Activated naive CD8-positive, alpha-beta T cell treated with anti-CD3 and anti-CD28 coated beads for 36 hours (primary cell): Measurements from ENCODE around the gene PAQR7. TPM values are rescaled to one million over a fixed set of nuclear protein-coding genes. Genes with fewer than 3 reads are reported as not detected.

Experiments
- DNase-seq: peaks from one replicate; pipeline ENCODE4 v3.0.0; 2021
- H3K27ac Mint-ChIP-seq: one replicate; pipeline ENCODE4 v1.8.0; 2022; ENCODE audit warnings: mild to moderate bottlenecking, moderate library complexity, mixed read lengths
- H3K27me3 Mint-ChIP-seq: one replicate; pipeline ENCODE4 v1.8.0; 2022; ENCODE audit warnings: mild to moderate bottlenecking, mixed read lengths
- H3K36me3 Mint-ChIP-seq: one replicate; pipeline ENCODE4 v1.8.0; 2021; ENCODE audit warnings: mild to moderate bottlenecking, mixed read lengths
- H3K4me1 Mint-ChIP-seq: one replicate; pipeline ENCODE4 v1.8.0; 2021; ENCODE audit warnings: mixed read lengths
- H3K4me3 Mint-ChIP-seq: one replicate; pipeline ENCODE4 v1.8.0; 2022; ENCODE audit warnings: mild to moderate bottlenecking, moderate library complexity, mixed read lengths
- H3K9me3 Mint-ChIP-seq: one replicate; pipeline ENCODE4 v1.8.0; 2022; ENCODE audit warnings: mixed read lengths
- total RNA-seq, 2 experiments: library from RNA; stranded (reverse); gene quantifications; one replicate each; pipeline ENCODE4 v1.2.3, GENCODE V29; 2021

The PAQR7 gene
- total RNA-seq, 2 experiments from 2014 or later = 8.6 to 9.2 TPM

DNA sequence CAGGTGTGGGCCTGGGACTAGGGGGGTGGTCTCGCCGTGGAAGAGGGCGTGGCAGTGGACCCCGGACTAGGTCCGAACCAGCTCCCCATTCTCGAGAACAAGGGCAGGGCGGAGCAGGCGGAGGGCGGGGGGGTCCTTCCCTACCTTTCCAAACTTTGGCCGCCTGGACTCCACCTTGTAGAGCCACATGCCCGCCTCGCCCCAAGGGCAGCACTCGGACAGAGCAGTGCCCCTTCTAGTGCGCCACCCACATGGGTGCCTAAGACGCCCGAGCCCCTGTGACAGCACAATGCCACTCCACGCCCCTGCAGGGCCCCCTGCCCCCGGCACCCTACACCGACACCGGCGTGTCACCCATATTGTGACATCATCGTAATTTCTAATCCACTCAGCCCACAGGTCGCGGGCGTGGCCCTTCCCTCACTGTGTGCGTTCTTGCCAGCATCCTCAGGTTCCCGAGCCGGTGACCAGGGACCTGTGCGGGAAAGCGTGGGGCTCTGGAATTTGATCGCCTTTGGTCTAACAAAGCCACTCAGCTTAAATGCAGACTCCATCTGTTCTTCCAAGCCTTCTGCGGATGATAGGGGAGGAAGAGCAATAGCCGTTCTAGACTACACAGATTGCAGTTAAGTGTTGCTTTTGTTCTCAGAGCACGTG is 31.3 kb upstream of the PAQR7 start:
- Mint-ChIP-seq H3K27me3 (no peaks in the 10 kb centered on the region), H3K27ac (peak overlapping the region; percentile 76), H3K36me3 (peaks cover 28% of the 10 kb centered on the region), H3K9me3 (no peaks in the 10 kb centered on the region), H3K4me3 (peak overlapping the region; percentile 95), H3K4me1 (peaks cover 25% of the 10 kb centered on the region)
- DNase-seq = peak; percentile 33

DNA sequence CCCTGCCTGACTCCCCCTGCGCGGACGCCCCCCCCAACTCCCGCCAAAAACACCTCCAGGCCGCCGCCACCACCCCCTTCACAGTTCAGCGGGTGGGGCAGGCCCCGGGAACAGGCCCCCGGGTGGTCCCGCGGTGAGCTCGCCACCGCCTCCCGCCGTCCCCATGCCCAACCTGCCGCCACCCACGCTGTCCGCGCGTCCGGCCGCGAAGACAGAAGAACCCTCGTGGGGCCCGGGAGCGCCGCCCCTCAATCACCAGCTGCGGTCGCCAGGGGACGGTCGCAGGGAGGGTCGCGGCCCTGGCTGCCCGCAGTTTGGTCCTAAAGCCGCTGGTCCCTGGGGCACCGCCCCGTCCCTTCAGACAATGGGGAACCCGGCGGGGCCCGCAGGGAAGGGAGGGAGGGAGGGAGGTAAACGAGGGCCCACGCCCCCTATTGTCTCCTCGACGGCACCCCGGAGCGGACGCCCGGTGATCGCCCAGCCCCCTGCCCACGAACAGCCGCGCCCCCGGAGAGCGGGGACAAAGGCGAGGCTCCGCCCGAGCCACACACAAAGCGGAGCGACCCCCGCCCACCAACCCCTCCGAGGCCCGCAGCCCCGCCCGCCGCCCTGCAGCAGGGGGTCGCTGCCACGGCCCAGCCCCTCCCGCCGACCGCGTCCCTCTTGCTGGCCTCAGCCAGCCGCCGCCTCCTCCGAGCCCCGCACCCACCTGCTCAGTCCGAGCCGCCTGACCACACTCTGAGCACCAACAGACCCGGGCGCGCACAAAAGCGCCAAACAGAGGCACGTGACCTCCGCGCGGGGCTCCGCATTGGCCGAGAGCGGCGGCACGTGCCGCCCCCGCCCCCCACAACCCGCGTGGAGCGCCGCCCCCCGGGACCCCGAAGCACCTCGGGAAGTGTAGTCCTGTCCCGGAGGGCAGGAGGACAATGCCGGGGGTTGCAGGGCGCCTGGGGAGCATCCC is 30.5 kb upstream of the PAQR7 start, which contains the start of gene STMN1:
Gene STMN1 (minus strand): TSS at position 740 of the 964 bp plus-strand sequence. CDS start 1,743 bp downstream, outside the sequence.
- peak within 1 kb of the TSS; percentile 94 for H3K27ac Mint-ChIP-seq
- H3K4me3 Mint-ChIP-seq = peak within 1 kb of the TSS; percentile 95
- no peaks in the 10 kb centered on the region for H3K9me3 Mint-ChIP-seq
- DNase-seq = peak; percentile 91
- peaks cover 36% of the 10 kb centered on the region for H3K36me3 Mint-ChIP-seq
- H3K27me3 Mint-ChIP-seq = no peaks in the 10 kb centered on the region
- H3K4me1 Mint-ChIP-seq = peaks cover 28% of the 10 kb centered on the region

DNA sequence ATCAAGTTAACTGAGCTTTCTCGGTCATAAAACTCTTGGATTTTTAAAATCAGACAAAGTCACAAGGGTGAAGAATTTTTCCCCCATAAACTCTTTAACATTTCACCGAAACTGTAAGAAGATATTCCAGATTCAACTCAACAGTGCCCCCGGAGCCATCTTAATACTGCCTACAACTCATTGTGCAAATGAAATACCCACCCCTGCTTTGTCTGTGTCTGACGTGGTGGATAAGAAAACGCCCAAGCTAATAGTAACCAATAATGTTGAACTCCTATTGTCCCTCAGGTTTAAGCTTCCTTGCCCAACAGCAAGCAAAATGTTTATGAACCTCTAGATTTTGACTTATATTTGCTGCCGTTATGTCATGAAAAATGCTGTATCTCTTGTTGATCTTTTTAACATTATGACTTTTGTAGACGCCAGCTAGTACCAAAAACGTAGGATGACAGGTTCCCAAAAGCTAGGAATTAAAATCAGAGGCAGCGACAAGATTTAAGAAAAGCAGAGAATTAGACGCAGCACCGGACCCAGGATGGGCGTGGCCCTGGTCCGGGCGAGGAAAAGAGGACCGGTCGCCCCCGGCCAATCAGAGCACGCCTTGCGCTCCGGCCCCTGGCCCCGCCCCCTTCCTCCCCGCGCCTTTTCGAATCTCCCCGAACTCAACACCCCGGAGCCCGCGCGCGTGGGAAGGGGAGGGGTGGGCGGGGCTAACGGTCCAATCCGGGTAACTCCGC is 29.6 kb upstream of the PAQR7 start:
- H3K36me3 Mint-ChIP-seq = peaks cover 44% of the 10 kb centered on the region
- H3K4me3 Mint-ChIP-seq = peak overlapping the region; percentile 95
- DNase-seq = peak; percentile 95
- peak overlapping the region; percentile 91 for H3K27ac Mint-ChIP-seq
- H3K27me3 Mint-ChIP-seq = no peaks in the 10 kb centered on the region
- H3K9me3 Mint-ChIP-seq = no peaks in the 10 kb centered on the region
- H3K4me1 Mint-ChIP-seq = peaks cover 34% of the 10 kb centered on the region

DNA sequence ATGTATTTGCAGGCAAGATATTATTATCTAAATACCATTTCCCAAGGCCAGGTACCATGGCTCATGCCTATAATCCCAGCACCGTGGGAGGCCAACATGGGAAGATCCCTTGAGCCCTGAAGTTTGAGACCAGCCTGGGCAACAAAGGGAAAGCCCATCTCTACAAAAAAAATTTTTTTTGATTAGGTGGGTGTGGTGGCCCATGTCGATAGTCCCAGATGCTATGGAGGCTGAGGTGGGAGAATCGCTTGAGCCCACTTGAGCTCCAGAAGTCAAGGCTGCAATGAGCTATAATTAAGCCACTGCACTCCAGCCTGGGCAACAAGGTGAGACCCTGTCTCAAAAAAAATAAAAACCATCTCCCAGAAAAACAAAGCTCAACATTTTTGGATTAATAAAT is 28.5 kb upstream of the PAQR7 start:
- Mint-ChIP-seq H3K4me3 (peak overlapping the region; percentile 95), H3K27ac (no peak overlapping the region), H3K4me1 (peaks cover 34% of the 10 kb centered on the region), H3K27me3 (no peaks in the 10 kb centered on the region), H3K9me3 (no peaks in the 10 kb centered on the region), H3K36me3 (peaks cover 50% of the 10 kb centered on the region)
- no peak for DNase-seq

DNA sequence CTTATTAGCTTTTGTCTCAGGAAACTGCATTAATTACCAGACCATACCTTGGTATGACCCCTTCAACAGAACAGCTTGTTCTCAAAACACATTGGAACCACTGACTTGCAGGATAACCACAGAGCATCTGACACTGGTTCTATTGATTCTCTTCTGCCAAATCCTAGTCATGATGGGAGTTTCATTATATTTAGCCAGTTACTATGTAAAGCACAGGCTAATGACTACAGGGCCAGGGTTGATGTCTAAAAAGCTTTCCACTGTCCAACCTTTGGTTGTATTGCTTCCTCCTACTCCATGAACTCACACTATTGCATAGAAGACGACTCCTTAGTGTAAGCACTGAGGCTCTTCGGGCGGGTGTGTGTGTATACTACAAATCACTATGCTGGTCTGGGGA is 27.0 kb upstream of the PAQR7 start:
- Mint-ChIP-seq H3K27ac (no peak overlapping the region), H3K36me3 (peaks cover 51% of the 10 kb centered on the region), H3K4me1 (peaks cover 34% of the 10 kb centered on the region), H3K9me3 (no peaks in the 10 kb centered on the region), H3K27me3 (no peaks in the 10 kb centered on the region), H3K4me3 (no peak overlapping the region)
- no peak for DNase-seq

DNA sequence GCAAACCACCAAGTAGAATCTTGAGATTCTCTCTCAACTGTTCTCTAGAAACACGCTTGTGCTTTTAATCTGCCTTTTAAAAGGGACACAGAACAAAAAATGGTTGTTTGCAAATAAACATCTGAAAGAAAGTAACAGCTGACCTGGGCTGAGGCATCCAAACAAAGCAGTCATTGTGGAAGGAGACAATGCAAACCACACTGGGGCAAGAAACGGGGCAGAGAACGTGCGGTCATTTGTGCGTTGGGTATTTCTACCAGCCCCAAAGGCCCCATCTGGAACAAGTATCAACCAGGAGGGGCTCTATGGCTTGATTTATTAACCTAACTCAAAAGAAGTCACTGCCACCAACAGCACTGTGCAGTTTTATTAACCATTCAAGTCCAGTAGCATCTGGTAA is 24.7 kb upstream of the PAQR7 start:
- Mint-ChIP-seq H3K9me3 (no peaks in the 10 kb centered on the region), H3K4me1 (peaks cover 37% of the 10 kb centered on the region), H3K27me3 (no peaks in the 10 kb centered on the region), H3K27ac (no peak overlapping the region), H3K36me3 (peaks cover 52% of the 10 kb centered on the region), H3K4me3 (no peak overlapping the region)
- DNase-seq = no peak

DNA sequence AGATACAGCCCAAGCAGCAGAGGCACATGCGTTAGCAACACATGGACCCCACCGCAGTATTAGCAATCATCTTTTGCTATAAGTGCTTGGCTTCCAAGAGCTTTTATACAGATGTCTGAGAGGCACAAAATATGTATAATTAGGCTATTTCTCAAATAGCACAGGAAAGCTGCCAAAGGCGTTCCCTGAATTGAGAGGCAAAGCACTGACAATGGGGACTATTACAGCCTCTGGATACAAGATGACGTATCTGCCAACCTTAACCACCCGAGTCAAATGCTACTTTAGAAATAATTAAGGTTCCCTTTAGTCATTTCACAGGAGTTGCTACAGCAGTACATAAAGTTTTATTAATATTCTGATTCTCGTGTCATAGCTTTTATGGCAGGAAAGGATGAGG is 24.3 kb upstream of the PAQR7 start:
- no peak for DNase-seq
- Mint-ChIP-seq H3K4me3 (no peak overlapping the region), H3K4me1 (peaks cover 37% of the 10 kb centered on the region)

DNA sequence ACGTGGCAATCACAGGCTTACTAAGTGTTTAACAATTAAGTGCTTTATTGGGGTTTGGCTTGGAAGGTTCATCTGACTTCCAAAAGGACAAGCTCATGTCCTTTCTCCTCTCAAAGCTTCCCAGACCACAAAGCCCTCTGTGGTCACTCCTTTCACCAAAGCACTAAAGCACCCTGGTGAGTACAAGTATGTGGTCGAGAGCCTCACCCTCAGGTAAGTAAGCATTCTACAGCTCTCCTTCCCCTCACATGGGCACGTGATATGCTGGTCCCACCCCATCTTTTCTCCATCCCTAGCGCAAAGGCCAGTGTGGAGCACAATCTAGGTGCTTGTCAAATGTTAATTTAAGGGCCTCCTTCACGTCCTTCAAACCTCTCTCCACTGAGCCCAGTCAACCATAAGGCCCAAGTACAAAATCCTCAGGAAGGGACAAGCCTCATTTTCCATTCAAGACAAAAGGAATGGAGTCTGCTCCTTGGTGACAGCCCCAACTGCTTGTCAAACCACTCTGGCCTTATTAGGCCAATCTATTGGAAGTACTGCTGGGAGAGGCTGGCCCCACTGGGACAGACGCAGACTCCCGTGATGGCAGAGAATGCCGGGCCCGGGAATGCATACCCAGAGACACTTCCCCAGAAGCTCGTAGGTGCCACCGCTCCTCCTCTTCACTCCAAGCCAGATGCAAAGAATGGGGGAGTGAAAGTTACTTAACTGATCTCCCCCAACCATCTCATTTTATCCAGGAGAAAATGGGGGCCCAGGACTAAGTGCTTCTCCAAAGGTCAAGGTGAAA is 22.9 kb upstream of the PAQR7 start:
- Mint-ChIP-seq H3K4me1 (peaks cover 27% of the 10 kb centered on the region), H3K36me3 (peaks cover 35% of the 10 kb centered on the region), H3K27ac (no peak overlapping the region), H3K4me3 (no peak overlapping the region), H3K9me3 (no peaks in the 10 kb centered on the region), H3K27me3 (no peaks in the 10 kb centered on the region)
- DNase-seq = no peak

More for the DNA sequence above, 24.3 kb upstream of the PAQR7 start:
- H3K36me3 Mint-ChIP-seq = peaks cover 48% of the 10 kb centered on the region
- H3K27me3 Mint-ChIP-seq = no peaks in the 10 kb centered on the region
- no peaks in the 10 kb centered on the region for H3K9me3 Mint-ChIP-seq
- H3K27ac Mint-ChIP-seq = no peak overlapping the region

DNA sequence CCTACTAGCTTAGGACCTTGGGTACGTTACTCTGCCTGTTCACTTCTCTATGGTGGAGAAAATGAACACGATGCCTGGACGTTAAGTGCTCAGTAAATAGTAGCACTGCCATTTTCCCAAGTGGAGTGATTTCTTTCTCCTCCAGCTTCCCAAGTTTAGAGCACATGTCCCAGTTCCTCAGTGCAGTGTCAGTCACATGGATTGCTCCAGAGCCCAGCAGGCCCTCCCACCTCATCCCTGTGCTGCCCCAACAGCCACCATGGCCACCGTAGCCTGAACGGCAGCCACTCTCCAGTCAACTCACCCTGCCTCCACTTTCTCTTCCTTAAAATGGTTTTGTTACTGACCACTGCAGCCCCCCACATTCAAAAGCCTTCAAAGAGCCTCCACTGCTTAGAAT is 22.2 kb upstream of the PAQR7 start:
- H3K4me3 Mint-ChIP-seq = no peak overlapping the region
- H3K27ac Mint-ChIP-seq = no peak overlapping the region
- no peak for DNase-seq
- H3K9me3 Mint-ChIP-seq = no peaks in the 10 kb centered on the region
- H3K36me3 Mint-ChIP-seq = peaks cover 31% of the 10 kb centered on the region
- peaks cover 24% of the 10 kb centered on the region for H3K4me1 Mint-ChIP-seq
- H3K27me3 Mint-ChIP-seq = no peaks in the 10 kb centered on the region

DNA sequence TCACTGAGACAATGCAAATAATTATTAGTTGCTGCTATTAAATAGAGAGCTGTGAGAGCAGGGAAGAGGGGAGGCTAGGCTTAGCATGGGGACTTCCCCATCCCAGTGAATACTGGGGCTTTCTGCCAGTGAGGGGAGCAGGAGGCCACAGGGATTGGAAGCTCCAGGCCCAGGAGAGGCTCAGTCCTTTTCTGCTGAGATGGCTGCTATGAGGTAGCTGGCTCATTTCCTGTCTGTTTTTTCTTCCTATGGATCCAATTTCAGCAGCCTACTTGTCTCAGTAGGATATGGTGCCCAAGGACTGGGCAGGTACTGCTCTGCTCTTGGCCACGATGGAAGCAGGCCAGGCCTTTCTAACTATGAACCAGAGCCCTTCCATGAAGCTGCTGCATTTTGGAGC is 20.8 kb upstream of the PAQR7 start:
- Mint-ChIP-seq H3K4me1 (peaks cover 20% of the 10 kb centered on the region), H3K27me3 (no peaks in the 10 kb centered on the region), H3K4me3 (no peak overlapping the region), H3K36me3 (peaks cover 21% of the 10 kb centered on the region), H3K27ac (peak overlapping the region; percentile 35), H3K9me3 (no peaks in the 10 kb centered on the region)
- DNase-seq = no peak

DNA sequence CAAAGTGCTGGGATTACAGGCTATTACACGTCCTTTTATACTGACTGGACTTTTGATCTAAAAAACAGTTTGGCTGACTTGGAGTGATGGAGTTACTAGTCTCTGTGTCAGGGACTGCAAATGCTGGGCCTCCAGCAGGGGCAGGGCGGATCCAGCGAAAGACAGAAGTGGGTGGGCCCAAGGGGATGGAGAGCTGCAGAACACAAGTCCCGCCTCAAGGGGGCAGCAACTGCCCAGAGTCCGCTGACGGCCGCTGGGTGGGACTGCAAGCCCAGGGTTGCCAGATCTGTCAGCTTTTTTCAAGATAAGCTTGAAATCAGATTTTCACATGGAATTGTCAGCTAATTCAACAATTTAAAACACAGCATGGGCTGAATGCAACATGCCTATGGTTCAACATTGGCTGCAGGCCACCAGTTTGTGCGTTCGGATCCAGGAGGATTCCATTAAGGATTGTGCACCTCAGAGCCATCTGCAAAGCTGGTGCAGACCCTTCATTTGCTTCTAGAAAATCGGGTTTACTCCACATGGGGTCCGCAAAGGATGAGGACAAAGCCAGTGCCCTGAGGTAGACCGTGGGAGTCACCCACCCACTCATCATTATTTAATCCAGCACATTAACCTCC is 20.0 kb upstream of the PAQR7 start:
- Mint-ChIP-seq H3K9me3 (no peaks in the 10 kb centered on the region), H3K27ac (peak overlapping the region; percentile 35), H3K4me1 (peaks cover 16% of the 10 kb centered on the region), H3K27me3 (no peaks in the 10 kb centered on the region), H3K36me3 (peaks cover 13% of the 10 kb centered on the region), H3K4me3 (no peak overlapping the region)
- DNase-seq = peak; percentile 90

DNA sequence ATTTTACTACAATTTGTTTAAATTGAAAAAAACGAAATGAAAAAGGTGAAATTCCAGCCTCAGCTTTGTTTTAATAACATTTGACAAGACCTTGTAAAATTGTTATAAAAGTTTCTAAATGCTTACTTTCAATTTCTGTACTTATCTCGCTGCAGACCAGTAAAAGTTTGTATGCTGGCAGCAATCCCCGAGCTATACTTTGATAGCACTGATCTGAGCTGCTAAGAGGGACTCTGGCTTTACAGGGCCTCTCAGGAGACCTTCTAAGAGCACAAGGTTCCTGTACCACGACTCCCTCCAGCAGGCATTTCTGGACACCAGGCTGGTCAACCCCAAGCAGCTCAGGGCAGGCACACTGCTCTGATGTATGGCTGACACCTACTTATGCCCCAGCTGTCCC is 17.6 kb upstream of the PAQR7 start:
- Mint-ChIP-seq H3K27me3 (no peaks in the 10 kb centered on the region), H3K27ac (no peak overlapping the region), H3K9me3 (no peaks in the 10 kb centered on the region), H3K4me1 (peaks cover 14% of the 10 kb centered on the region), H3K36me3 (peaks cover 3% of the 10 kb centered on the region), H3K4me3 (no peak overlapping the region)
- no peak for DNase-seq

DNA sequence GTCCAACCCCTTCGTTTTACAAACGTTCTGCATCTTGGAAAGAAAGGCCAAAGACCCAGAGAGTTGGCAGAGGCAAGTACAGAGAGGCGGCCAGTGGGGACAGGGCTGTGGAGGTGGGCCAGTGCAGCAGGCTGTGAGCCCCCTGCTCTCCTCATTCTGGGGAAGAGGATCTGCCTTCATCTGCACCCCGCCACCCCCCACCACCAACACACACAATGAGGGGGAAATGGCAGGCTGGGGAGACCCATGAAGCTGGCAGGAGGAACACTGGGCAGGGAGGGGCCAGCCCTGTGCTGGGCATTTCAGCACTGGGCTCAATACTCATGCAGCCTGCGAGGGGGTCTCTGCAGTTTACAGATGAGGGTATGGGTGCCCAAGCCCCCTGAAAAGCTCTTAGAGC is 16.1 kb upstream of the PAQR7 start:
- no peak for DNase-seq
- Mint-ChIP-seq H3K4me1 (peaks cover 14% of the 10 kb centered on the region), H3K36me3 (peaks cover 1% of the 10 kb centered on the region), H3K27ac (no peak overlapping the region), H3K27me3 (no peaks in the 10 kb centered on the region), H3K9me3 (no peaks in the 10 kb centered on the region), H3K4me3 (no peak overlapping the region)
